K562 (cell line): Measurements from ENCODE around the gene AKR1A1. TPM values are rescaled to one million over a fixed set of nuclear protein-coding genes. Genes with fewer than 3 reads are reported as not detected.

Experiments used
- ETV6 ChIP-seq, 3 experiments: fragments of 150-350 bp in 1 of 3; sonication (generic) in 1 of 3; formaldehyde crosslinking in 1 of 3; IDR thresholded peaks; 2 replicates each; pipeline versions ENCODE4 v1.6.1 to v1.8.0; 2014 to 2022; ENCODE audit warnings: borderline replicate concordance in 2 of 3, low read depth in 2 of 3, antibody characterized with exemption in 1 of 3, low read length in 1 of 3, mild to moderate bottlenecking in 1 of 3, missing genetic modification reagents in 1 of 3
- HIVEP1 ChIP-seq: fragments of 250-450 bp; sonication (Bioruptor Pico); IDR thresholded peaks from 2 replicates; pipeline ENCODE4 v1.4.0; 2020; ENCODE audit warnings: mild to moderate bottlenecking
- KAT8 ChIP-seq: fragments of 450-650 bp; IDR thresholded peaks from 2 replicates; pipeline ENCODE4 v1.6.1; 2016; ENCODE audit warnings: low read depth, mild to moderate bottlenecking
- NCOA6 ChIP-seq: fragments of 450-650 bp; IDR thresholded peaks from 2 replicates; pipeline ENCODE4 v1.6.1; 2017; ENCODE audit warnings: mild to moderate bottlenecking
- NFE2L1 ChIP-seq: fragments of 450-650 bp; IDR thresholded peaks from 2 replicates; pipeline ENCODE4 v1.6.1; 2016; ENCODE audit warnings: missing genetic modification characterization, low read depth, mild to moderate bottlenecking, missing compliant biosample characterization, moderate library complexity, borderline replicate concordance
- PYGO2 ChIP-seq: fragments of 450-650 bp; IDR thresholded peaks from 2 replicates; pipeline ENCODE4 v1.6.1; 2016; ENCODE audit warnings: mild to moderate bottlenecking, missing genetic modification characterization, moderate library complexity, missing compliant biosample characterization
- RFX5 ChIP-seq: IDR thresholded peaks from 2 replicates; pipeline ENCODE4 v1.6.1; 2011; ENCODE audit warnings: low read depth, mild to moderate bottlenecking, improper control_type of control experiment, low read length
- SMARCE1 ChIP-seq: fragments of 450-650 bp; IDR thresholded peaks from 2 replicates; pipeline ENCODE4 v1.7.1; 2016; ENCODE audit warnings: mild to moderate bottlenecking
- ZEB2 ChIP-seq: fragments of 450-650 bp; IDR thresholded peaks from 2 replicates; pipeline ENCODE4 v1.6.1; 2016
- polyA plus RNA-seq, 8 experiments: library from polyadenylated mRNA; depleted of rRNA in 4 of 8; stranded (reverse) in 5 of 8; unstranded in 3 of 8; fragments of >200 nt; fragmentation: Nextera tagmentation in 2 of 8; fragmentation: Illumina TruSeq in 1 of 8; extraction: Ambion mirVana in 2 of 8; extraction: Trizol in 1 of 8; gene quantifications; 2 replicates each; pipeline versions ENCODE4 v1.2.1 to v1.2.3, GENCODE V29; 2011 to 2014; ENCODE audit warnings: inconsistent platforms in 1 of 8, missing spikeins in 1 of 8
- total RNA-seq, 7 experiments: library from RNA; depleted of rRNA in 6 of 7; stranded (reverse); fragments of >200 nt in 6 of 7; fragmentation: Illumina TruSeq in 2 of 7; extraction: Trizol in 2 of 7; gene quantifications; 2 replicates each; pipeline versions ENCODE4 v1.2.1 to v1.2.3, GENCODE V29; 2011 to 2021; ENCODE audit warnings: low replicate concordance in 1 of 7
- TF ChIP-seq, protein P1 (sequence below): fragments of 450-650 bp; IDR thresholded peaks from 2 replicates; pipeline ENCODE4 v1.6.1; 2016; ENCODE audit warnings: mild to moderate bottlenecking, moderate library complexity
- TF ChIP-seq, protein P2 (sequence below): sonication (generic); formaldehyde crosslinking; IDR thresholded peaks from 2 replicates; pipeline ENCODE4 v1.9.0; 2022; ENCODE audit warnings: mild to moderate bottlenecking, missing genetic modification reagents
- TF ChIP-seq, protein P3 (sequence below), 2 experiments: fragments of 200-800 bp in 1 of 2; sonication (Bioruptor generic) in 1 of 2; sonication (generic) in 1 of 2; formaldehyde crosslinking in 1 of 2; IDR thresholded peaks in 1 of 2; conservative IDR thresholded peaks in 1 of 2; 2 replicates each; pipeline versions ENCODE4 v1.5.0 to v1.6.1; 2016 to 2020; ENCODE audit warnings: missing compliant biosample characterization in 1 of 2, missing genetic modification characterization in 1 of 2, missing genetic modification reagents in 1 of 2

Gene AKR1A1
- total and polyA plus RNA-seq, 9 of the 15 experiments (the other 6 are each of a cell fraction or from before 2014, with no cell fraction given) = 68.6 to 211 (median 132) TPM

DNA sequence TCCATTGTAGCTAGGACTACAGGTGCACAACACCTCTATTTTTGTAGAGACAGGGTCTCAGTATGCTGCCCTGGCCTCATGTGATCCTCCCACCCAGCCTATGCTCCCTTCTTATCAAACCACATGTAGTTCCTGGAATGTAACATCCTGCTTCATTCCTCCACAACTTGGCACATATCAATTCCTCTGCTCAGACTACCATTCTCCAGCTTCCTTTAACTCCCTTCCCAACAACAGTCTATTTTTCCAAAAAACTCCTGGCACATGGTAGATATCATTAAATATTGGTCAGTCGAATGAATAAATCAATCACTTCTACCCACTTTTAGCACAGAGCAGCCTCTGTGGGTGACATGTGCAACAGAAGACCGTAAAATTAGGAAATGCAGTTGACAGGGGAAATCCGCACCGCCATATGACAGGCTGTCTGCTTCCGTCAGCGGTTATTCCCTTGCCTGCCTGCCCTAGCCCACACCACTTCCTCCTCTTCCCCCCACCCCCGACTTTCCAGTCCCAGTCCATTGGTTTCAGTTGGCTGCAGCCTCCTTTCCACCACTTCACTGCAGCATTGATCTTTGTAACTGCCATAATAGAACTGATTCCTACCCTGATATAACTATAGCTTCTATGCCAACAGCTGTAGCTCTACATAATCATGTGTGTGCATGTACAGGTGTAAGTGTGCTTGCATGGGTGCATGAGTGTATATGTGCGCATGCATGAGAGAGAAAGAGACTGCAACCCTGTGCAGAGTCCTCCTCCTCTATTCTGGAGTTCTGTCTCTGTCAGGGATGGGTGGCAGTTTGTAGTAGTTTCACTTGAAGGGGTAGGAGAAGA lies 6.8 kb upstream of the AKR1A1 start (continued):
- TF ChIP-seq, protein P1, sequence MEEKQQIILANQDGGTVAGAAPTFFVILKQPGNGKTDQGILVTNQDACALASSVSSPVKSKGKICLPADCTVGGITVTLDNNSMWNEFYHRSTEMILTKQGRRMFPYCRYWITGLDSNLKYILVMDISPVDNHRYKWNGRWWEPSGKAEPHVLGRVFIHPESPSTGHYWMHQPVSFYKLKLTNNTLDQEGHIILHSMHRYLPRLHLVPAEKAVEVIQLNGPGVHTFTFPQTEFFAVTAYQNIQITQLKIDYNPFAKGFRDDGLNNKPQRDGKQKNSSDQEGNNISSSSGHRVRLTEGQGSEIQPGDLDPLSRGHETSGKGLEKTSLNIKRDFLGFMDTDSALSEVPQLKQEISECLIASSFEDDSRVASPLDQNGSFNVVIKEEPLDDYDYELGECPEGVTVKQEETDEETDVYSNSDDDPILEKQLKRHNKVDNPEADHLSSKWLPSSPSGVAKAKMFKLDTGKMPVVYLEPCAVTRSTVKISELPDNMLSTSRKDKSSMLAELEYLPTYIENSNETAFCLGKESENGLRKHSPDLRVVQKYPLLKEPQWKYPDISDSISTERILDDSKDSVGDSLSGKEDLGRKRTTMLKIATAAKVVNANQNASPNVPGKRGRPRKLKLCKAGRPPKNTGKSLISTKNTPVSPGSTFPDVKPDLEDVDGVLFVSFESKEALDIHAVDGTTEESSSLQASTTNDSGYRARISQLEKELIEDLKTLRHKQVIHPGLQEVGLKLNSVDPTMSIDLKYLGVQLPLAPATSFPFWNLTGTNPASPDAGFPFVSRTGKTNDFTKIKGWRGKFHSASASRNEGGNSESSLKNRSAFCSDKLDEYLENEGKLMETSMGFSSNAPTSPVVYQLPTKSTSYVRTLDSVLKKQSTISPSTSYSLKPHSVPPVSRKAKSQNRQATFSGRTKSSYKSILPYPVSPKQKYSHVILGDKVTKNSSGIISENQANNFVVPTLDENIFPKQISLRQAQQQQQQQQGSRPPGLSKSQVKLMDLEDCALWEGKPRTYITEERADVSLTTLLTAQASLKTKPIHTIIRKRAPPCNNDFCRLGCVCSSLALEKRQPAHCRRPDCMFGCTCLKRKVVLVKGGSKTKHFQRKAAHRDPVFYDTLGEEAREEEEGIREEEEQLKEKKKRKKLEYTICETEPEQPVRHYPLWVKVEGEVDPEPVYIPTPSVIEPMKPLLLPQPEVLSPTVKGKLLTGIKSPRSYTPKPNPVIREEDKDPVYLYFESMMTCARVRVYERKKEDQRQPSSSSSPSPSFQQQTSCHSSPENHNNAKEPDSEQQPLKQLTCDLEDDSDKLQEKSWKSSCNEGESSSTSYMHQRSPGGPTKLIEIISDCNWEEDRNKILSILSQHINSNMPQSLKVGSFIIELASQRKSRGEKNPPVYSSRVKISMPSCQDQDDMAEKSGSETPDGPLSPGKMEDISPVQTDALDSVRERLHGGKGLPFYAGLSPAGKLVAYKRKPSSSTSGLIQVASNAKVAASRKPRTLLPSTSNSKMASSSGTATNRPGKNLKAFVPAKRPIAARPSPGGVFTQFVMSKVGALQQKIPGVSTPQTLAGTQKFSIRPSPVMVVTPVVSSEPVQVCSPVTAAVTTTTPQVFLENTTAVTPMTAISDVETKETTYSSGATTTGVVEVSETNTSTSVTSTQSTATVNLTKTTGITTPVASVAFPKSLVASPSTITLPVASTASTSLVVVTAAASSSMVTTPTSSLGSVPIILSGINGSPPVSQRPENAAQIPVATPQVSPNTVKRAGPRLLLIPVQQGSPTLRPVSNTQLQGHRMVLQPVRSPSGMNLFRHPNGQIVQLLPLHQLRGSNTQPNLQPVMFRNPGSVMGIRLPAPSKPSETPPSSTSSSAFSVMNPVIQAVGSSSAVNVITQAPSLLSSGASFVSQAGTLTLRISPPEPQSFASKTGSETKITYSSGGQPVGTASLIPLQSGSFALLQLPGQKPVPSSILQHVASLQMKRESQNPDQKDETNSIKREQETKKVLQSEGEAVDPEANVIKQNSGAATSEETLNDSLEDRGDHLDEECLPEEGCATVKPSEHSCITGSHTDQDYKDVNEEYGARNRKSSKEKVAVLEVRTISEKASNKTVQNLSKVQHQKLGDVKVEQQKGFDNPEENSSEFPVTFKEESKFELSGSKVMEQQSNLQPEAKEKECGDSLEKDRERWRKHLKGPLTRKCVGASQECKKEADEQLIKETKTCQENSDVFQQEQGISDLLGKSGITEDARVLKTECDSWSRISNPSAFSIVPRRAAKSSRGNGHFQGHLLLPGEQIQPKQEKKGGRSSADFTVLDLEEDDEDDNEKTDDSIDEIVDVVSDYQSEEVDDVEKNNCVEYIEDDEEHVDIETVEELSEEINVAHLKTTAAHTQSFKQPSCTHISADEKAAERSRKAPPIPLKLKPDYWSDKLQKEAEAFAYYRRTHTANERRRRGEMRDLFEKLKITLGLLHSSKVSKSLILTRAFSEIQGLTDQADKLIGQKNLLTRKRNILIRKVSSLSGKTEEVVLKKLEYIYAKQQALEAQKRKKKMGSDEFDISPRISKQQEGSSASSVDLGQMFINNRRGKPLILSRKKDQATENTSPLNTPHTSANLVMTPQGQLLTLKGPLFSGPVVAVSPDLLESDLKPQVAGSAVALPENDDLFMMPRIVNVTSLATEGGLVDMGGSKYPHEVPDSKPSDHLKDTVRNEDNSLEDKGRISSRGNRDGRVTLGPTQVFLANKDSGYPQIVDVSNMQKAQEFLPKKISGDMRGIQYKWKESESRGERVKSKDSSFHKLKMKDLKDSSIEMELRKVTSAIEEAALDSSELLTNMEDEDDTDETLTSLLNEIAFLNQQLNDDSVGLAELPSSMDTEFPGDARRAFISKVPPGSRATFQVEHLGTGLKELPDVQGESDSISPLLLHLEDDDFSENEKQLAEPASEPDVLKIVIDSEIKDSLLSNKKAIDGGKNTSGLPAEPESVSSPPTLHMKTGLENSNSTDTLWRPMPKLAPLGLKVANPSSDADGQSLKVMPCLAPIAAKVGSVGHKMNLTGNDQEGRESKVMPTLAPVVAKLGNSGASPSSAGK = peak; percentile 21; the same call in 1 of the 2 replicates
- no peak for TF ChIP-seq NFE2L1 (tag)
- TF ChIP-seq, protein P2, sequence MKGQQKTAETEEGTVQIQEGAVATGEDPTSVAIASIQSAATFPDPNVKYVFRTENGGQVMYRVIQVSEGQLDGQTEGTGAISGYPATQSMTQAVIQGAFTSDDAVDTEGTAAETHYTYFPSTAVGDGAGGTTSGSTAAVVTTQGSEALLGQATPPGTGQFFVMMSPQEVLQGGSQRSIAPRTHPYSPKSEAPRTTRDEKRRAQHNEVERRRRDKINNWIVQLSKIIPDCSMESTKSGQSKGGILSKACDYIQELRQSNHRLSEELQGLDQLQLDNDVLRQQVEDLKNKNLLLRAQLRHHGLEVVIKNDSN = no peak
- TF ChIP-seq HIVEP1 (CRISPR knock-in tag) = no peak
- TF ChIP-seq ETV6 (IDR thresholded peaks at IDR 0.05; ENCODE audit: borderline replicate concordance in 1 of 2, low read depth in 2 of 2, low read length in 1 of 2) = 0 out of 4 replicates have a peak, but pooled peaks of 1 of the 2 experiments have one; percentile 55
- TF ChIP-seq ETV6 (CRISPR knock-in tag; IDR thresholded peaks at IDR 0.05; ENCODE audit: borderline replicate concordance) = no peak
- TF ChIP-seq NCOA6 = no peak
- TF ChIP-seq RFX5 = no peak
- TF ChIP-seq, protein P3, sequence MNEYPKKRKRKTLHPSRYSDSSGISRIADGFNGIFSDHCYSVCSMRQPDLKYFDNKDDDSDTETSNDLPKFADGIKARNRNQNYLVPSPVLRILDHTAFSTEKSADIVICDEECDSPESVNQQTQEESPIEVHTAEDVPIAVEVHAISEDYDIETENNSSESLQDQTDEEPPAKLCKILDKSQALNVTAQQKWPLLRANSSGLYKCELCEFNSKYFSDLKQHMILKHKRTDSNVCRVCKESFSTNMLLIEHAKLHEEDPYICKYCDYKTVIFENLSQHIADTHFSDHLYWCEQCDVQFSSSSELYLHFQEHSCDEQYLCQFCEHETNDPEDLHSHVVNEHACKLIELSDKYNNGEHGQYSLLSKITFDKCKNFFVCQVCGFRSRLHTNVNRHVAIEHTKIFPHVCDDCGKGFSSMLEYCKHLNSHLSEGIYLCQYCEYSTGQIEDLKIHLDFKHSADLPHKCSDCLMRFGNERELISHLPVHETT (CRISPR knock-in tag; conservative IDR thresholded peaks at IDR 0.05 in 1 of 2, IDR thresholded peaks at IDR 0.05 in 1 of 2) = peak in 1 of 2 experiments; percentile 12; a peak in 1 of 4 replicates
- TF ChIP-seq SMARCE1 = peak; percentile 27; the same call in 1 of the 2 replicates
- no peak for TF ChIP-seq KAT8
- 0 out of 2 replicates have a peak, but pooled peaks have one; percentile 24 for TF ChIP-seq ZEB2
- no peak for TF ChIP-seq PYGO2 (tag)
